Effector CD8-positive, alpha-beta T cell (primary cell): Measurements from ENCODE around the gene PRUNE1.

Source experiments
- DNase-seq: peaks from one replicate; lab custom pipeline; 2025; lab: John Stamatoyannopoulos, UW
- total RNA-seq, 4 experiments: gene quantifications; one replicate each; lab custom pipeline; 2026; lab: John Stamatoyannopoulos, UW

The PRUNE1 gene
- 32.6 to 45.9 (median 38.5) reads per million in 4 experiments for total RNA-seq

DNA sequence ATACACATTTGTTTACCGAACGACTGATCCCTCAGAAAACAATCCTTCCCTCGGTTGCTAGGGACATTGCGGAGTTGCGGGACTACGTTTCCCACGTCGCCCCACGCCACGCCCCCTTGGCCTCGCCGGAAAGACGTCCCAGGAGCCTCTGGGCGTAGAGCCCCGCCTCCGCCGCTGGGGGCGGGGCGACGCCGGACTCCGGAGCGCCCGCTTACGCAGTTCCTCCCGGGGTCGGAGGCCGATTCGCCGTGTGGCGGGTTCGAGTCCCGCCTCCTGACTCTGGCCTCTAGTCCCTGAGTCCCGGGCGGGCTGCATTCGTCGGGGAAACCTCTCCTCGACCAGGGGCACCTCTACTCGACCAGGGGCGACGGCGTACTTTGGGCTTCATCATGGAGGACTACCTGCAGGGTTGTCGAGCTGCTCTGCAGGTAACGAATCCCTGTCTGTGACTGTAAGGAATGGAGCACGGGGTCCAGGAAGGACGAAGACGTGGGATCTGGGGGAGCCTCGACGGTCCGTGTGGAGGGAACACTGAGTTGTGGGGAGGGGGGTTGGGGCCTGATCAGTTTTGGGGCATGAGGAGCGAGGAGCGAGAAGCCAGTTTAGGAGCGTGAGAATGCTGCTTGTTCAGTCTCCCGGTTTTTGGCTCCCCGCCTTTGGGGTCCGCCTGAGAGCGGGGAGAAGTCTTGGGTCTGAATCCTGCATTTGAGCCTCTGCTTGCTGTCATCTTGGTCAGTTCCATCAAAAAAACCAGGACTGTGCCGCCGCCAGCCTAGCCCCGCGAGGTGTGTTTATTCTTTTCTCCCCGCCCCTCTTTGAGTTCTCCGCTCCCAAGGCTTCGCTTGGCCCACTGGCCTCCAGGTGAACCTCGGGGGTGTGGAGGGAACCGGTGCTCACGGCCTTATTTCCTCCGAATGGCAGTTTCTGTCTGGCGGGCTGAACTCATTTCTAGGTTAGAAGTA lies at the start of gene PRUNE1:
TSS of gene PRUNE1 (plus strand) at position 206 of the 962 bp plus-strand sequence. CDS start at position 390, 184 bp downstream.
- DNase-seq: peak; percentile 93

- DNase-seq: no peak
Observed at GRCh38 chr1:150960646-150961045, 47.6 kb upstream of the PRUNE1 start.

- DNase-seq: no peak
Observed at GRCh38 chr1:150961756-150962155, 46.5 kb upstream of the PRUNE1 start.

DNA sequence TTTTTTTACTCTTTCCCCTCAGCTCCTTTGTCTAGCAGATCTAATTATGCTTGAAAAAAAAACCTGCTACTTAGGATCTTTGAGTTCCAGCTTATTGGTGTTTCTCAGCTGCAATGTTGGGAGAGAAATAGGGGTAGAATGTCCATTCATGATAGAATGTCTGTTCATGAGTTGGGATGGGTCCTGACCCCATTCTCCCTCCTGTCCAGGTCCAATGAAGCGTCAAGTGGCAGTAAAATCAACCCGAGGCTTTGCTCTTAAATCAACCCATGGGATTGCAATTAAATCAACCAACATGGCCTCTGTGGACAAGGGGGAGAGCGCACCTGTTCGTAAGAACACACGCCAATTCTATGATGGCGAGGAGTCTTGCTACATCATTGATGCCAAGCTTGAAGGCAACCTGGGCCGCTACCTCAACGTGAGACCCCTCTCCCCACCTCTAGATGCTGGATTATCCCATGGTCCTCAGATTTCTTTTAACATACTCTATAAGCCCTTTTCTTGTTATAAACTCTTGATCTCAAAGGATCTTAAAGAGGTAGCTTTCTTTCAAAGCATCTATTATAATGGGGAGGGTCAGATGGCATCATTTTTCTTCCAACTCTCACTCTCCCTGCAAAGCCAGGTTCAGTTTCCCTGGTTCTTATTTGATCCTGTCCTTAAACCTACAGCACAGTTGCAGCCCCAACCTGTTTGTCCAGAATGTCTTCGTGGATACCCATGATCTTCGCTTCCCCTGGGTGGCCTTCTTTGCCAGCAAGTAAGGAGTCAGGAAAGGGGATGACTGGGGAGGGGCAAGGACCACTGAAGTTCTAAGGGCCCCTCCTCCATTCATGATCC lies 44.7 kb upstream of the PRUNE1 start:
- DNase-seq: no peak

- no peak for DNase-seq
Observed at GRCh38 chr1:150964164-150964489, 44.1 kb upstream of the PRUNE1 start.

- no peak for DNase-seq
Observed at GRCh38 chr1:150965605-150966004, 42.6 kb upstream of the PRUNE1 start.

GRCh38 chr1:150966011-150966410 lies 42.2 kb upstream of the PRUNE1 start:
- no peak for DNase-seq

GRCh38 chr1:150967936-150968335 lies 40.3 kb upstream of the PRUNE1 start:
- no peak for DNase-seq

GRCh38 chr1:150968491-150968890 lies 39.8 kb upstream of the PRUNE1 start:
- DNase-seq: no peak

GRCh38 chr1:150969626-150970025 lies 38.6 kb upstream of the PRUNE1 start:
- DNase-seq: no peak

DNA sequence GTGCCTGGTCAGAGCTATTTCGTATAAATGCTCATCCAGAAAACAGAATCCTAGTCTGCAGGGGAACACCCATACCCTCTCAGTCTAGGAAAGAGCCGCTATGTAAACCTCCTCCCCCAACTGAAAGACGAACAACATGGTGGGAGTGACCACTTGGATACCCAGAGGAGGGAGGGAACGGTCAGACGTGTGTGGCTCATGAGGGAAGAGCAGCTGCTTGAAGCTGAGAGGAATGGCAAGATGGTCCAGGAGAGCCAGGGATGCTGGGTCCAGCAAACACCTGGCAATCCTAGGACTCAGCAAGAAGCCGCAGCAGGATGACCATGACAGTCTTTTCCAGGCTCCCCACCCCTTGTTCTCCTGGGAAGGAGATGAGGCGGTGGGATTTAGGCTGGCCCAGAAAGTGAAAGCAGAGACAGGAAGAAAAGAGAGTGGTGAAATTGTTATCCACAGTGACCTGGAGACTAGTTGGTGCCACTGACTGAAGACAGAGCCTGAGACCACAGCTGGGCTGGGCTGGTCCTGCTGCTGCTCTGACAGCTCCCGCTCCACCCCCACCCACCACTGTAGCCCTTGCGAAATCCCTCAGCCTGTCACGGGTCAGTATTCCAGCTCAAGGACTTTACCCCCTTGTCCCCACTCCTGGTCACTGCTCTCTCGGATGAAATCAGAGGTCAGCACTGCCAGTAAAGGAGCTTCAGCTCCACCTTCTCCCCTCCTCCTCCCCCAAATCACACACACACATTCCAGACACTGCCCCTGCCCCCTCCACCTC lies 37.3 kb upstream of the PRUNE1 start:
- DNase-seq: no peak

DNA sequence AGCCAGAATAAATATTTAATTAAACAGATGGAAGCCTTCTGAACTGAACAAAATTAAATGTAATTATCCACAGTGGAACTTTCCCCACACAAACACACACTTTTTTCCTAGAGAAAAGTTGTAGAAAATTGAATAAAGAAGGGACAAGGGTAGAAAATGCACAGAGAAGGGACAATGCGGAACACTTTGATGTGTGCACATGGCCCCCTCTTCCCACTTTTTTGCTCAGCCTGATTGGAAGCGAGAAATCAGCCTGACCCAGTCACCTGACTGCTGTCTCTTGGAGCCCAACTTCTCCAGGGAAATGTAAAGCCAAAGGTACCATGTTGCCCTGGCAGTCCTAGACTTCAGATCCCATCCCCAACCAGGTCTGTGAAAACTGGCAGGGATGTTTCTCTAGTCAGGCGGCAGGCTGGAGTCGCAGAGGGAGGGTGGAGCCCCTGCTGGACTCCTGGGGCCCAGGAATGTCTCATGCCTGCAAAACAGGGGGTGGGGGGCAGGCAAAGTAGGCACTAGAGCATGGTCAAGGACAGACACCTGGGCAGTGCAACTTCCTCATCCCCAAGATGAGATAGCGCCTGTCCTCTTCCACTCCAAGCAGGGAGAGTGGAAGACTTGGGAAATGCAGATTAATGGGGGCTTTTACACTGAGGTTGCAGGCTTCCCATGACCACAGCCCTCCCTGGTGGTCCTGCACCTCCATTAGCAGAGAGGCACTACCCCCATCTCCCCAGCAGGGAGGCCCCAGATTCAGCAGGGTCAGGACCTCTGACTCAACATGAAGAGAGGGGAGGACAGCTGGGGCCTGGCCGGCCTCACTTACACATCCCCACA lies 36.4 kb upstream of the PRUNE1 start:
- no peak for DNase-seq

- DNase-seq: no peak
Observed at GRCh38 chr1:150972417-150972940, 35.8 kb upstream of the PRUNE1 start.

DNA sequence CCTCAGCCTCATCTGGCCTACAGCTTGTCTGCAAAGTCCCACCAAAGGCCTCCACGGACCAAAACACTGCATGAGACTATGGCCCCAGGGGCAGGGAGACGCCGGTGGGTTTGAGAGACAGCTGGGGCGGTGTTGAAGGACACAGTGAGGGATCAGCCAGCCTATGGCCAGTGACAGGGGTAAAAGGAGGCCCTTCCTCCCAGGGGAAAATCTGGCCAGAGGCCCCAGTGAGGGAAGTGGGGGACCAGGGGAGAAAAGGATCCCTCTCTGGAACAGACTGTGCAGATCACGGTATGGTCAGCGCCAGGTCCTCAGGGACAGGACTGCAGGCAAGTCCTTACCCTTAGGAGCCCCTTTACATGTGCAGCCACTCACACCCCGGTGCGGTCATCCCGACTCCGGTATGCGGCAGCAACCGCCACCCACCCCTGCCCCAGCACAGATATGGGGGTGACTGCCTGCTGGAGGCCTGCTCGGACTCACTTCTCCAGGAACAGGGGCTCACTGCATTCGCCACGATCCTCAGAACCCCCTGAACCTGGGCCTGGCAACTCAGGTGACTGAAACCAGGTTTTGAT lies 34.9 kb upstream of the PRUNE1 start:
- no peak for DNase-seq

DNA sequence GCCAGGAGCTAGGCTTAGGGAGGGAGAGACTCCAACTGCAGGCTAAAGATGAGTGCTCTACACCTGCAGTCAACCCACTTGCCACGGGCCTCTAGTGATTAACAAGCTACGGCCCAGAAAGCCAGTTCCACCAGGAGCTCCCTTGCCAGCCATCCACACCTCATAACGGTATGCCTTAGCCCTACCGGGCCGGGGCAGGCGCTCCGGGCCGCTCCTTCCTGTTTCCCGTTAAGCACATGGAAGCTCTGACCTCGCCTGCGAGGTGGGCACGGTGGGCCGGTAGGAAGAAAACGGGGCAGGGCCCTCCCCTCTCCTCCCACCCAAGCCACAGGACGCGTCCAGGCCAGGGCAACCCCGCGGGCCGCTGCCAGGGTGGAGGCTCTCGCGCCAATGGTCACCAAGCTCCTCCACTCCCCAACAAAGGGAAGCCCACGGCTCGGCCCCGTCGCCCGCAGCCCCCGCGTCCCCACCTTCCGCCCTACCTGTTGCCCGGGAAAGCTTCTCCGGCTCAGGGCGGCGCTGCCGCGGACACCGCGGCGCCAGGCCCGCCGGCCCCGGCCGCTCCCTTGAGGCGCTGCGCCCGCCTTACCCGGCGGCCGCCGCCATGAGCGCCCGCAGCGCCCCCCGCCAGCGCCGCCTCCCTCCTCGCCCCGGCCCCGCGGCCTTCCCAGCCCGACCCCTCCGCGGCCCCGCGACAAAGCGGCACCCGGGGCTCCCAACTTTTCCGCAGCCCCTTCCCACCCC lies 34.2 kb upstream of the PRUNE1 start:
- DNase-seq: peak; percentile 13

DNA sequence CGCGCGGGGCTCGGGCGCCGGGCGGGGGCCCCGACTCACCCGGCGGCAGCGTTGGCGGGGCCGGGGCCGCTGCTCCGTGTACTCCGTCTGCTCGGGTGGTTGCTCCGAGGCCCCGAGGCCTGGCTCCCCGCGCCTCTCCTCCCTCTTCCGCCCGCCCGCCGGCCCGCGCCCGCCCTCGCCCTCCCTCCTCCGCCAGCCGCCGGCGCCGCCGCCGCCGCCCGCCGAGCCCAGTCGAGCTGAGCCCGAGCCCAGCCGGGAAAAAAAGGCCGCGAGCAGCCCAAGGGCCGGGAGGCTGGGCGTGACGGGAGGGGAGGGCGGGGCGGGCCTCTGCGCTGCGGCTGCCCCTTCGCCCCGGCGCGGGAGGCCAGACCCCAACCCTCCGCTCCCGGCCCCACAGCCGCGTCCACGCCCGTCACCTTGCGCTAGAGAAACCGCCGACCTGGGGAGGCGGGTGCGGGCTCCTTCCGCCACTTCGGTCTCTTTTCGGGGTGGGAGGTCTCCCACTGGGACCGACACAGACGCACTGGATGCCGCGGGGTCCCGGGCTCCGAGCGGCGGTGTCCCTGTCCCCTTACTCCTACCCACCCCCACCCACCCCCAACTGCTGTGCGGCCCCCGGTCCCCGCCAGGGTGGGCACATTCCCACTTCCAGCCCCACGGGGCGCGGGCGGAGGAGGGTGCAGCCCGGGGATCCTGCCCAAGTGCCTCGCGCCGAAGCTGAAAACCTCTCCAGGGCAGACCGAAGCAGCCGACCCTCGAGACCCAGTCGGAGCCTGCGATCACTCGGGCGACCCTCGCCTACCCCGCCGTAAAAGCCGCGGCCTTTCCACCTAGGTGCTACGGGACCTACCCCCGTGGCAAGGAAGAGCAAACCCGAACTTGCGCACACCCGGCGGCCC lies 33.4 kb upstream of the PRUNE1 start, which contains the start of gene CERS2:
TSS of gene CERS2 (minus strand) at position 256 of the 899 bp plus-strand sequence. CDS start 5,745 bp downstream, outside the sequence.
- peak; percentile 60 for DNase-seq

DNA sequence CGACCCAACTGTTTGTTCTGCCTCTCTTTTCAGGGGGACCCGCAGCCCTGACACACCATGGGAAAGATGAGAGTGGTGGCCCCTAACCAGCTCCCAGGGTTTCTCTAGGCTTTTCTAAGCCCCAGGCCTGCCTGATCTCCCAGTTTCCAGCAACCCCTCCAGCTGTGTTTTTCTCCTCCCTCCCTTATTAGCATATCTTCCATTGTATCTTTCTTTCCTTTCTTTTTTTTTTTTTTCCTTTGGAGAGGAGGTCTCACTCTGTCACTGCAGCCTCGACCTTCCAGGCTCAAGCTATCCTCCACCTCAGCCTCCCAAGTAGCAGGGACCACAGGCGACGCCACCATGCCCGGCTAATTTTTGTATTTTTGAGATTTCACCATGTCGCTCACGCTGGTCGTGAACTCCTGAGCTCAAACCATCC lies 31.8 kb upstream of the PRUNE1 start:
- DNase-seq: no peak
